WTC11 (cell line): ENCODE measurements around the gene VWA5B1.

Experiments used
- SP1 ChIP-seq: sonication (generic); formaldehyde crosslinking; conservative IDR thresholded peaks from 2 replicates; pipeline ENCODE4 v1.8.1; 2022; ENCODE audit warnings: missing genetic modification reagents
- TP53 ChIP-seq: sonication (generic); formaldehyde crosslinking; IDR thresholded peaks from 2 replicates; pipeline ENCODE4 v1.8.1; 2023; ENCODE audit warnings: mild to moderate bottlenecking, missing genetic modification reagents

GRCh38 chr1:20356850-20357459 lies 66.3 kb downstream of the VWA5B1 start:
- no peak for TF ChIP-seq TP53 (CRISPR knock-in tag)
- TF ChIP-seq SP1 (CRISPR knock-in tag): no peak
